ENCODE results near the gene ROR1.
"Not testable (repeated sequence)": the region's sequence is repeated elsewhere in the genome, so short reads cannot be mapped to it uniquely, and the experiment has no call there.

The ROR1 gene

GRCh38 chr1:63807046-63807445 lies 33.2 kb downstream of the ROR1 start:
- no peak for DNase-seq (ENCODE audit: low read depth in 2 of 2)
- TF ChIP-seq CTCF (IDR thresholded peaks at IDR 0.05; ENCODE audit: low read depth, low read length): no peak
- H3K4me3 ChIP-seq (replicated peaks in 1 of 2; ENCODE audit: low read depth in 2 of 2, low read length in 2 of 2): no peak overlapping the region

- TF ChIP-seq CTCF (IDR thresholded peaks at IDR 0.05; ENCODE audit: low read depth, low read length): no peak
- DNase-seq (ENCODE audit: low read depth in 2 of 2): no peak
- H3K4me3 ChIP-seq (replicated peaks in 1 of 2; ENCODE audit: low read depth in 2 of 2, low read length in 2 of 2): no peak overlapping the region
Measured at GRCh38 chr1:63810936-63811469, 37.2 kb downstream of the ROR1 start.

- H3K4me3 ChIP-seq (replicated peaks in 1 of 2; ENCODE audit: low read depth in 2 of 2, low read length in 2 of 2): no peak overlapping the region
- no peak for TF ChIP-seq CTCF (IDR thresholded peaks at IDR 0.05; ENCODE audit: low read depth, low read length)
- DNase-seq (ENCODE audit: low read depth in 2 of 2): no peak
Measured at GRCh38 chr1:63812071-63812700, 38.4 kb downstream of the ROR1 start.

GRCh38 chr1:63813829-63814277 lies 40.0 kb downstream of the ROR1 start:
- DNase-seq (ENCODE audit: low read depth in 2 of 2): peak; percentile 72 to 86
- no peak for TF ChIP-seq CTCF (IDR thresholded peaks at IDR 0.05; ENCODE audit: low read depth, low read length)
- H3K4me3 ChIP-seq (replicated peaks in 1 of 2; ENCODE audit: low read depth in 2 of 2, low read length in 2 of 2): no peak overlapping the region

GRCh38 chr1:63816217-63816815 lies 42.5 kb downstream of the ROR1 start:
- H3K4me3 ChIP-seq (replicated peaks in 1 of 2; ENCODE audit: low read depth in 2 of 2, low read length in 2 of 2); DNase-seq (ENCODE audit: low read depth in 2 of 2): not testable (repeated sequence)

GRCh38 chr1:63817152-63817667 lies 43.4 kb downstream of the ROR1 start:
- H3K4me3 ChIP-seq (replicated peaks in 1 of 2; ENCODE audit: low read depth in 2 of 2, low read length in 2 of 2): no peak overlapping the region
- no peak for TF ChIP-seq CTCF (IDR thresholded peaks at IDR 0.05; ENCODE audit: low read depth, low read length)
- DNase-seq (ENCODE audit: low read depth in 2 of 2): peak; percentile 24 to 78

GRCh38 chr1:63817700-63818099 lies 43.9 kb downstream of the ROR1 start:
- no peak overlapping the region for H3K4me3 ChIP-seq (replicated peaks in 1 of 2; ENCODE audit: low read depth in 2 of 2, low read length in 2 of 2)
- no peak for DNase-seq (ENCODE audit: low read depth in 2 of 2)
- TF ChIP-seq CTCF (IDR thresholded peaks at IDR 0.05; ENCODE audit: low read depth, low read length): no peak
